Measurements from ENCODE around the gene PMEL.
"Not testable (repeated sequence)": the region's sequence is repeated elsewhere in the genome, so short reads cannot be mapped to it uniquely, and the experiment has no call there.

- TF ChIP-seq POLR2A, CTCF (IDR thresholded peaks at IDR 0.05): not testable (repeated sequence)
Measured at GRCh38 chr12:55923648-55924047, 42.2 kb downstream of the PMEL start.

Measured in thyroid gland (tissue), 4 donors.